ENCODE measurements around the gene CRKL. TPM values are rescaled to one million over a fixed set of nuclear protein-coding genes. Genes with fewer than 3 reads are reported as not detected.

The CRKL gene
- total RNA-seq, 1 experiment from 2014 or later, result 48.8 TPM

- no peak for DNase-seq (ENCODE audit: low read depth)
Observed at GRCh38 chr22:20980523-20980922, 63.3 kb downstream of the CRKL start.

DNA sequence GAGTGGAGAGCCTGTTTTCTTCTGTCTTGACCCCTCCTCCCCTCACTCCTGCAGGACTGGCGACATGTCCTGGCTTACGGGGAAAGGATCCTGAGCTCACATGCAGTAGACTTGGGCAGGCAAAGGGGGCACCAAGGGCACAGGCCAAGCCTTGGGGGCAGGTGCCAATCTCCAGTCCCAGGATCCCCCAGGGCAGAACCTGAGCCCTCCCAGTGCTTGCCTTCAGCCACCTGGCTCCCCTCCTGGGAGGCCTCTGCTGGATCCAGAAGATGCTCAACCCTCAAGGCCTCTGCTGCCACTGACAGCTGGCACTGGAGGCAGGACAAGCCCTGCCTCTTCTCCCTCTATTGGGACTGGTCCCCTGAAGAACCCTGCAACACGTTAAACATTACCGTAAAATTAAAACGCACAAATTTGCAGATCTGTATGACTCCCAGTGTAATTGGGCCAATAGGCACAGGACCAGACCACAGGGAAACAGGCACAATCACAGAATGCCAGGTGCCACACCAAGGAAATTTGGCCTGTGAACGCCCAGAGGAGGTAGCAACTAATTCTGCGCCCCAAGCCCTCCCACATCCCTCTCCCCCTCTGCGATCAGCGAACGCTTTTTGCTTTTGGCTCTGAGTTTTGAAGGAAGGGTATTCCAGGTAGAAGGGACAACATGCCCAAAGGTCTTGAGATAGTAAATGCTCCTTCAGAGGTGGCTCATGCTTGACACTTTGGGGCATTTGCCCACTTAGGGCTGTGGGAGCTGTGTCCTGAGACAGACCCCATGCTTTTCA is 63.9 kb downstream of the CRKL start:
- DNase-seq (ENCODE audit: low read depth), result no peak

GRCh38 chr22:20981787-20982562 is 64.8 kb downstream of the CRKL start, which contains the start of gene LZTR1:
Gene LZTR1 (plus strand): TSS chr22:20982297. CDS start chr22:20982372, 75 bp downstream.
- DNase-seq (ENCODE audit: low read depth), result peak; percentile 83

- no peak for DNase-seq (ENCODE audit: low read depth)
Observed at GRCh38 chr22:20982563-20982882, 65.3 kb downstream of the CRKL start.

DNA sequence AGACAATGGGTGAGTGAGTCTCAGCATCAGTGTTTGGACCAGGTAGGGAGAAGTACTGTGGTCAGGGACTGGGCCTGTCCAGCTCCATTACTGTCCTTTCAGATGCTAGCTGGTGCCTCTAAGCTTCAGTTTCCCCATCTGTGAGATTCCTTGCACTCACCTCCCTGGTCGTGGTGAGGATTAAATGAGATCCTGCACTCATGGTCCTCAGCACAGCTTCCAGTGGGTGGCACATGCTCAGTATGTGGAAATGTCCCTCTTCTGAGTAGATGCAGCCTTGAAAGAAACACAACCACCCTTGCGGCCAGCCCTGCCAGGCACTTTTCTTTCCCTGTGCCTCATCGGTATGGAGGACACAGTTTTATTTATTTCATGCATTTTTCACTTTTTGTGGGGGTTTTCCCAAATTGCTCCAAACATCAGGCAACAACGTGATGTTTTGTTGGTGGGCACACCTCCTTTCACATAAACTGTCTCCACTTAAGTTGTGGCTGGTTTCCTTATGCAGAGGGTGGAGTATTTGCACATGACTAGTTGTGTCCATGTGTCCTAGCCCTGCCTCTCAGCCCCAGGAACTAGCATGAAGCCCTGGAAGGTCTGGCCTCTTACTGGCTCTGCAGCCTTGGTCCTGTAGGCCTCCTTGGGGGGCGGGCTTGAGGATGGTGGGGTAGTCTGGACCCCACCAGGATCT is 66.0 kb downstream of the CRKL start:
- no peak for DNase-seq (ENCODE audit: low read depth)

- DNase-seq (ENCODE audit: low read depth), result no peak
Observed at GRCh38 chr22:20985720-20986119, 68.5 kb downstream of the CRKL start.

DNA sequence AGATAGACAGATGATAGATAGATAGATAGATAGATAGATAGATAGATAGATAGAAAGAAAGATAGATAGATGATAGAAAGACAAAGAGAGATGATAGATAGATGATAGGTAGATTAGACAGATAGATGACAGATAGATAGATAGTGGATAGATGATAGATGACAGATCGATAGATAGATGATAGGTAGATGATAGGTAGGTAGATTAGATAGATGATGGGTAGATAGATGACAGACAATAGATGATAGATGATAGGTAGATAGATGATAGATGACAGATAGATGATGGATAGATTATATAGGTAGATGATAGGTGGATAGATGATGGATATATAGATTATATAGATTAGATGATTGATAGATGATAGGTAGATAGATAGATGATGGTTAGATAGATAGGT is 69.2 kb downstream of the CRKL start:
- no peak for DNase-seq (ENCODE audit: low read depth)

DNA sequence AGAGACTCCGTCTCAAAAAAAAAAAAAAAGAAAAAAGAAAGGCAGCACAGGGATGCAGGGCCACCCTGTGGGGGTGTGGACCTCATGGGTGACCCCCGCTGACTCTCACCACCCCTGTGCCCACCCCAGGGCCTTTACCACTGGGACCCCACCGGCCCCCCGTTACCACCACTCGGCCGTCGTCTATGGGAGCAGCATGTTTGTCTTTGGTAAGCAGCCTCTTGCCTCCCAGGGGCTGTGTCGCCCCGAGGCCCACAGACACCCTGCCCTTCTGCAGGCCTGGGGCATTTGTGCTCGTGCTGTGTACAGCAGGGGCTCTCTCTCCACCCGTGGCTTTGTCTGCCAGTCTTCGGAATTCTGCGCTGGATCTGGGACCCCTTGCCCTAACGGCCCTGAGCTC is 70.2 kb downstream of the CRKL start:
- no peak for DNase-seq (ENCODE audit: low read depth)

GRCh38 chr22:20988573-20989322 is 71.5 kb downstream of the CRKL start:
- no peak for DNase-seq (ENCODE audit: low read depth)

DNA sequence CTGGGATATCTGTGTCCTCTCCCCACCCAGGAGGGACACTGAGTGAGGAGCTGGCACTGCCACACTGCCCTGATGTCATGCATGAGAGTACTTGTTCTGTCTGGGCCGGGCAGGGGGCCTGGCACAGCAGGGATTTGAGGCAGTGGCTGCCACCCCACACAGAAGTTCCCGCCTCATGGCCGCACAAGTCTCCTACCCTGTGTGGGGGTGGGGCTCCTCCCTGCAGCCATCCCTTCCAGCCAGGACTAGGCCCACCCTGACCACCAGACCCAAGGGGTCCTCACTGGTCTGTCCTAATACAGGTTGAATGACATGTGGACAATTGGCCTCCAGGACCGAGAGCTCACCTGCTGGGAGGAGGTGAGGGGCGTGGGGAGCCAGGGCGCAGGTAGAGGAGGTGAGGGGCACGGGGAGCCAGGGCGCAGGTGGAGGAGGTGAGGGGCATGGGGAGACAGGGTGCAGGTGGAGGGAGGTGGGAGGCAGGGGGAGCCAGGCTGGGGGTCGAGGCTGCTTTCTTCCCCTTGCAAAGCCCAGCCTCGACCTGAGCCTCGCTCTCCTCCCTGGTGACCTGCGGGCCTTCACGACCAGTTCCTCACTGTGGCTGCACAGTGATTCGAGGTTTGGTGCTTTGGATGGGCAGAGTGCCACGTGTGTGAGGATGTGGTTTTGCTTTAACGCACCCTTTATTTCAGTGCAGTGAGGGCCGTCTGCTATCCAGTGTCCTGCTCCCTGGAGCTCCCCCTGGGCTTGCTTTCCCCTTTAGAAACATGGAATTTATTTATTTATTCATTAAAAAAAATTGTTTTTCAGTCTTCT is 72.3 kb downstream of the CRKL start:
- peak; percentile 45 for DNase-seq (ENCODE audit: low read depth)

DNA sequence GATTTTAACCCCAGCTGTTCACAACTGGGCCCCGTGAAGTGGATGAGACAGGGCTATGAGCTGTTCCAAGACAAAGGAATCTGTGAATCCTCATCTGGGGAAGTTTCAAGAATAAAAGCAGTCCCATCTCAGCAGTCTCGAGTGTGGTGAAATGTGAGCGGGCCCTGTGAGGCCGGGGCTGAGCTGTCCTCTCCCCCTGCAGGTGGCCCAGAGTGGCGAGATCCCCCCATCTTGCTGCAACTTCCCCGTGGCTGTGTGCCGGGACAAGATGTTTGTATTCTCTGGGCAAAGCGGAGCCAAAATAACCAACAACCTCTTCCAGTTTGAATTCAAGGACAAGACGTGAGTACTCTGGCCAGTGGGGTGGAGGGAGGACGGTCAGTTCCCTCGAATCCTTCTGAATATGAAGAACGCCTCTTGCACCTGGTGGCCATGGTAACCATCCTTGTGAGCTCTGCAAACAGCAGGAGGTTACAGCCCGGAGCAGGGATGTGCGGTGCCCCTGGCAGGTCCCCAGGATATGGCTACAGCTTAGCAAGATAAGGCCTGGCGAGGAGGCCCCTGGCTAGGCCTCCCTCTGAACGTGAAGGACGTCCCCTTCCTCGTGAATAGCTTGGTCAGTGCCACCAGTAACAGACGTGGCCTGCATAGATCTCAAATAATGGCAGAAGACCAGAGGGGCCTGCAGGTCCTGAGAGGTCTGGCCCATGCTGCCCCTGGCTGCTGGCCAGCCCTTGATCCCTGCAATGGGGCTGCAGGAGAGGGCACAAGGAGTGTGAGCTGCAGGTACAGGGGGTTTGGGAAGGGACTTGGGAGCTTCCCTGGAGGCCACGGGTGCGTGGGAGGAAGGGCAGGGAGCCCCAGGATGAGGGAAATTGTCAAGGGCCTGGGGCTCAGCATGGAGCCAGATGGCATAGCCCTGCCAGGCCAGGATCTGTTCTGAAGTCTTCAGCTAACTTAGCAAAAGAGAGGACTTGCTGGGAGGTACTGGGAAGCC is 73.3 kb downstream of the CRKL start:
- DNase-seq (ENCODE audit: low read depth), result no peak

DNA sequence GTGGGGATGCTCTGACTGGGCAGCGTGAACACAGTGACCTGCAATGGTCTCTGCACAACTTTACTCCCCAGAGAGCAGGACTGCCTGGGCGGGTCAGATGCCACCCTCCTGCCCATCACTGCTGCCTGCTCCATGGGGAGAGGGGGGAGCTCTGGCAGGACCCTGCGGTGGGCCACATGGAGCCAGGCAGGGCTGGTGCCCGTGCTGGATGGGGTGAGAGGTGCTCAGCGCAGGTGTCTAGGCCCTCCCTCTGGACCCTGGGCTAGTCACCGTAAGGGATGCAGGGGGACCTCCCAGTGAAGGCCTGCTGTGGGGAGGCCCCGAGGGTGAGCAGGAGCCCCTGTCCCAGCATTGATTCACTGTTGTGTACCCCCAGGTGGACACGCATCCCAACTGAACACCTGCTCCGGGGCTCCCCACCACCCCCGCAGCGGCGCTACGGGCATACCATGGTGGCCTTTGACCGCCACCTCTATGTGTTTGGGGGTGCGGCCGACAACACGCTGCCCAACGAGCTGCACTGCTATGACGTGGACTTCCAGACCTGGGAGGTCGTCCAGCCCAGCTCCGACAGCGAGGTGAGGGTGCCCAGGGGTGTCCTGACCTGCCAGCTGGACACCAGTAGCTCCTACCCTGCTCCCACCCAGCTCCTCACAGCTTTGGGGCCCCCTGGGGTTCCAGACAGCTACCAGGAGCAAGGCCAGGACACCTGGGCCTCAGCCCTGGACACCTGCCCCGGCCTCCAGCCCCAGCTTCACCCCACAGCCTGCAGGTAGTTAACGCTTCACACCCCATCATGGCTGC is 74.2 kb downstream of the CRKL start:
- no peak for DNase-seq (ENCODE audit: low read depth)

DNA sequence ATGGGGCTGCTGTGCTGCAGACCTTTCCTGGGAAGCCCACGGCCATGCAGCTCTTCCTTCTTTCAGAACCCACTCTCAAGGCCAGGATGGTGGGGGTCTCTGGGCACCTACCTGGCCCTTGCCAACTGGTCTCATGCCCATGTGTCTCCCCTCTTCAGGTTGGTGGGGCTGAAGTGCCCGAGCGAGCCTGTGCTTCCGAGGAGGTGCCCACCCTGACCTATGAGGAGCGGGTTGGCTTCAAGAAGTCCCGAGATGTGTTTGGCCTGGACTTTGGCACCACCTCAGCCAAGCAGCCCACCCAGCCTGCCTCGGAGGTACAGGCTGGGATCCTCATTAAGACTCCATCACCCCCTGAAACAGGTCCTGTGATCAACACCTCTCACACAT is 74.8 kb downstream of the CRKL start:
- DNase-seq (ENCODE audit: low read depth), result no peak

DNA sequence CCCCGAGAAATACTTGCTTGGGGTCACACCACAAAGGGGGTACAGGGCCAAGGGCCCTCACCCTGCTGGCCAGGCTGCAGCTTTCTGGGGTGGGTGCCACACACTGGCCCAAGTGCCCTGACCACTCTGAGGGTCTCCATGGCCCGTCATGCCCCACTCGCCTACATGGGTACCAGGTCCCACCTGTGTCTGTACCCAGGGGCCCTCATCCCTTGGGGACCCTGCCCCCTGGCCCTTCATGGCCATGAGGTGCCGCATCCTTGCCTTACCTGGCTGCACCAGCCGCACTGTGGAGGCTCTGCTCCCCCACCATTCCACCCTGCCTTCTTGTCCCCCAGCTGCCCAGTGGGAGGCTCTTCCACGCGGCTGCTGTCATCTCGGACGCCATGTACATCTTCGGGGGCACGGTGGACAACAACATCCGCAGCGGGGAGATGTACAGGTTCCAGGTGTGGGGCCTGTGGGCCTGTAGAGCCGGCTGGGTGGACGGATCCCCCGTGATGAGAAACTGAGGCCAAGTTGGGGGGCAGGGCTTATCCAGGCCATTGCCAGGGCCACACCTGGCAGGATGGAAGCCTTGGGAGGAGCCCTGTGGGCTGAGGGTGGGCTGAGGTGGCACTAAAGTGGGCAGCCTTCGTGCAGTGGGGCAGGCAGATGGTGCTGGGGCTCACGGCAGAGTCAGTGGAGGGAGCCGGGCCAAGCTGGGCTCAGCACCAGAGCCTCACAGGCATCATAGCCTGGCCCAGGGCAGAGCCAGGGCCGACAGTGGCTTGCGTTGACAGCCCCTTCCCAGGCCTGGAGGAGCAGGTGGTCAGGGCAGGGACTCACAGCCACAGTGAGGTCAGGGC is 75.5 kb downstream of the CRKL start:
- no peak for DNase-seq (ENCODE audit: low read depth)

- DNase-seq (ENCODE audit: low read depth), result no peak
Observed at GRCh38 chr22:20993304-20994127, 76.3 kb downstream of the CRKL start.

- no peak for DNase-seq (ENCODE audit: low read depth)
Observed at GRCh38 chr22:20994128-20994901, 77.1 kb downstream of the CRKL start.
